Prostate gland (tissue), 2 donors: ENCODE data around the gene TLR1.

ENCODE experiments used
- POLR2A ChIP-seq: fragments of 450-650 bp; IDR thresholded peaks from one replicate; pipeline ENCODE4 v1.6.1; 2016; ENCODE audit warnings: antibody characterized with exemption, mild to moderate bottlenecking
- POLR2AphosphoS5 ChIP-seq: sonication (generic); formaldehyde crosslinking; IDR thresholded peaks from one replicate; pipeline ENCODE4 v1.6.1; 2017; ENCODE audit warnings: antibody characterized with exemption
- TF ChIP-seq, protein P1 (sequence below), 4 experiments: fragments of 200-600 bp in 2 of 4; fragments of 450-650 bp in 2 of 4; sonication (generic) in 2 of 4; IDR thresholded peaks; 1 replicate in 3 of 4; 2 replicates in 1 of 4; pipeline ENCODE4 v1.5.1; 2016 to 2019; ENCODE audit warnings: antibody characterized with exemption in 4 of 4, mild to moderate bottlenecking in 2 of 4, moderate library complexity in 2 of 4

DNA sequence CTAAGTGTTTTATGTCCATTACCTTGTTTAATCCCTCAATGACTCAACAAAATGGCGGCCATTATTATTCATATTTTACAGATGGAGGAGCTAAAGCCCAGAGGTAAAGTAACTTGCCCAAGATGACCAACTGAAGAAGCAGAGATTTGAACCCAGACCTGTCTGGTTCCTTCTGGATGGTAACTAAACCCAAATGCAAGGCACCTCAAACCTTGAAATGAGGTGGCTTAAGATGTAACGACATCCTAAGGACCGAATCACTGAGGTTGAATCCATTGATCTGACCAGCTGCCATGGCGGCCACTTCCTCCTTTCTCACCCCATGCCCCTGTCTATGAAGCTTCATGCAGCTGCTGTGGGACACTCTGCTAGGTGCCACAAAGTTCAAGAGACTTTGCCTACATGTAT is 22.7 kb downstream of the TLR1 start:
- no peak for TF ChIP-seq POLR2A
- TF ChIP-seq, protein P1, sequence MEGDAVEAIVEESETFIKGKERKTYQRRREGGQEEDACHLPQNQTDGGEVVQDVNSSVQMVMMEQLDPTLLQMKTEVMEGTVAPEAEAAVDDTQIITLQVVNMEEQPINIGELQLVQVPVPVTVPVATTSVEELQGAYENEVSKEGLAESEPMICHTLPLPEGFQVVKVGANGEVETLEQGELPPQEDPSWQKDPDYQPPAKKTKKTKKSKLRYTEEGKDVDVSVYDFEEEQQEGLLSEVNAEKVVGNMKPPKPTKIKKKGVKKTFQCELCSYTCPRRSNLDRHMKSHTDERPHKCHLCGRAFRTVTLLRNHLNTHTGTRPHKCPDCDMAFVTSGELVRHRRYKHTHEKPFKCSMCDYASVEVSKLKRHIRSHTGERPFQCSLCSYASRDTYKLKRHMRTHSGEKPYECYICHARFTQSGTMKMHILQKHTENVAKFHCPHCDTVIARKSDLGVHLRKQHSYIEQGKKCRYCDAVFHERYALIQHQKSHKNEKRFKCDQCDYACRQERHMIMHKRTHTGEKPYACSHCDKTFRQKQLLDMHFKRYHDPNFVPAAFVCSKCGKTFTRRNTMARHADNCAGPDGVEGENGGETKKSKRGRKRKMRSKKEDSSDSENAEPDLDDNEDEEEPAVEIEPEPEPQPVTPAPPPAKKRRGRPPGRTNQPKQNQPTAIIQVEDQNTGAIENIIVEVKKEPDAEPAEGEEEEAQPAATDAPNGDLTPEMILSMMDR (IDR thresholded peaks at IDR 0.05), result no peak
- no peak for TF ChIP-seq POLR2AphosphoS5
